ENCODE data around the gene MMP17.

MMP17 gene

DNA sequence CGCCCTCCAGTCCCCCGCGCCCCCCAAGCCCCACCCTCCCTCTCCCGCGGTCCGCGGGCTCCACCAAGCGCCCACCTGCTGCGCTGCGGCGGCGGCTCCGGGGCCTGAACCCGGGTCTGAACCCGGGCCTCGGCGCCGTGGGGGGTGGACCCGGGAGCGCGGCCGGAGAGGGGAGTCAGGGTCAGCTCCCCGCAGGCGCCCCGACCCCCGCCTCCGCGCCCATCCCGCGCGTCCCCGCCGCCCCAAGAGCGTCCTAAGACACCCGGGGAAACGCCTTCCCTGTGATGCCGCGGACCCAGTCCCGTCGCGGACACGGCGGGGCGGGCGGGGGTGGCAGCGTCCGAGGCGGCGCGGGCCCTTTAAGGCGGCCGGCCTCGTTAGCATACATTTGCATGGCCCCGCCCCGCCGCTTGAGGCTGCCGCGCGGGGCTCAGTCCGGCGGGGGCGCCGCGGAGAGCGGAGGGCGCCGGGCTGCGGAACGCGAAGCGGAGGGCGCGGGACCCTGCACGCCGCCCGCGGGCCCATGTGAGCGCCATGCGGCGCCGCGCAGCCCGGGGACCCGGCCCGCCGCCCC lies at the start of gene MMP17:
Gene MMP17, plus strand, starts transcription at position 433 of the 574 bp plus-strand sequence. Its CDS starts 102 bp downstream, at position 535.
- peak; percentile 25 for DNase-seq

DNA sequence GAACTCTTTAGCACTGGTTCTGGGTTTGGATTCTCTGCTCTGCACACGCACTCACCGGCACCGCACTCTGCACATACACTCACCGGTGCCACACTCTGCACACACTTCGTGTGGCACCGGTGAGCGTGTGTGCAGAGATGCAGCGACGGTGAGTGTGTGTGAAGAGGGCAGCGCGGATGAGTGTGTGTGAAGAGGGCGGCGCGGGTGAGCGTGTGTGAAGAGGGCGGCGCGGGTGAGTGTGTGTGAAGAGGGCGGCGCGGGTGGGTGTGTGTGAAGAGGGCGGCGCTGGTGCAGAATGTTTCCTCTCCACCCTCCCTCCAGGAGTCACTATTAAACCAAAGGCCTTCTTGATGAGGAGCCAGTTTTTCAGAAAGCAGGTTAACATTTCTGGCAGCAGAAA lies 49.2 kb upstream of the MMP17 start:
- DNase-seq, result no peak

DNA sequence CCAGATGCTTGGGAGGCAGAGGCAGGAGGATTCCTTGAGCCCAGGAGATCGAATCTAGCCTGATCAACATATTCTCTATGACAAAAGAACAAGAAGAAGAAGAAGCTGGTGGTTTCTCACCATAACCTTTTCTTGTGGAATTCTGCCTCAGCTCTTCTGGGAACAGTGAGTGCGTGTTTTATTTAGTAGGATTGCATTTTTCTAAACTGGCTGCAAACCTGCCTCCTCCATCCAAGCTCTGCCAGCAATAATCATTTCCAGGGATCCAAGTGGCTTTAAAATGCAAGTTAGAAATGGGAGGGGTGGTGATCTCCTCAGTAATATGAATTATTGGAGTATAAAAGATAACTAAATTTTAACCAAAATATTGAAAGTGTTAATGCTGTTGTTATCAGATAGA lies 46.1 kb upstream of the MMP17 start:
- DNase-seq, result no peak

DNA sequence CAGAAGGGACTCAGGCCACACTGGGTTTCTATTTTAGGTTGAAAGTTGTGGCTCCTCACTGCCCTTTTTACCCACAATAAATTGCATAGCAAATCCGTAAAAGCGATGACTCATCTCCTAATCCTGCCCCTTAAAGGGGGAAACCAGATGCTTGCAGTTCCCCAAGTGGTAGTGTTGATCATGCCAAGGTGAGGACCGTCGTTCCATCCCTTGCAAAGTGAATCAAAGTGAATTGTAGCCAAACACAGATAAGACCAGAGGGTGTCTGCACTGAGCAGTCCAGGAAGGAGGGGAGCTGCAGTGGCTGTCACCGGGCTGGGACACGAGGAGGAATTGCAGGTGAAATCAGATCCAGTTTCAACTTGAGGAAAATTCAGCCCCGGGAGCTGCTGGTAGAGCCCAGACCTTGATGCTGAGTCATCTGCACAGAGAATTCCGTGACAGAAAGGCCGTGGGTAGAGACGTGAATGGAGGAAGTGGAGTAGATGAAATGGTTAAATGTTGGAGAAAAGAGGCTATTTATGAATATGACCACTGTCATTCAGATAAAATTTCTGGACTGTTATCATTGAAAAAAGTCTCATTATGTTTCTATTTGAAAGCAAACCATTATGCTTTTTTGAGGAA lies 44.2 kb upstream of the MMP17 start:
- DNase-seq, result peak; percentile 92

DNA sequence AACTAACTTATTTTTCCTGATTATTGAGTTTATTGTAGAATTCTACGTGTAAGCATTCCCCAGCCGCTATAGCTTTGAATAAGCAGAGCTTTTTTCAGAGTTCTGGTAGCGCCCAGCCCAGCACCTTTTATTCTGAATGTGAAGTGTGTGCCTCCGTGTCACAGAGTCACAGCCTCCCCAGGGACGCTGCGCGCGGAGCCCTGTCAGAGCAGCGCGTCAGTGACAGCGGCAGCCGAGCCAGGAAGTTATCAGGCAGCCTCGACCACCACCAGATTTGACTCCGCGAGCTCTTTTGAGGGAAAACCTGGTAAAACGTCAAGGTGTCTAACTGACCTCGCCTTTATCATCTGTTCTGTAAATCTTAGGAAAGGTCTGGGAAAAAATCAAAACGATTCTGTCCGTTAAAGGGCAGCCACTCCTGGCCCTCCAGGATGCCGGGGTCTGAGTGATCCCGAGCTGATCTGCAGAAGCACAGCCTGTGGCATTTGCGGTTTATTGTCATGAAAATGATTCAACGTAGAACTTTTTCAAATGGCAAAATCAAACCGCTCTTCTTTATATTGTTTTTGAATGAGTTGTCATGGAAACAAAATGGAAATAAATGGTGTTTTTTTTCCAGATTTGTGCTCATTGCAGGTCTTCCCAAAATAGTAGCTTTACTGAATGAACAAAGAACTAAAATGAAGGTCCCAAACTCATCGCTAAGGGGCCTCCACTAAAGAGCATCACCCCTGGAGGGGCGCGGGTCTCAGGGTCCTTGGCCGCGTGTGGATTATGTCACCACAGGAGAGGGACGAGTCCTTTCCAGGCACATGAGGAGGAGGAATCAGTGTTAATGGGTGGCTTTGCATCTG lies 43.1 kb upstream of the MMP17 start:
- DNase-seq, result no peak

DNA sequence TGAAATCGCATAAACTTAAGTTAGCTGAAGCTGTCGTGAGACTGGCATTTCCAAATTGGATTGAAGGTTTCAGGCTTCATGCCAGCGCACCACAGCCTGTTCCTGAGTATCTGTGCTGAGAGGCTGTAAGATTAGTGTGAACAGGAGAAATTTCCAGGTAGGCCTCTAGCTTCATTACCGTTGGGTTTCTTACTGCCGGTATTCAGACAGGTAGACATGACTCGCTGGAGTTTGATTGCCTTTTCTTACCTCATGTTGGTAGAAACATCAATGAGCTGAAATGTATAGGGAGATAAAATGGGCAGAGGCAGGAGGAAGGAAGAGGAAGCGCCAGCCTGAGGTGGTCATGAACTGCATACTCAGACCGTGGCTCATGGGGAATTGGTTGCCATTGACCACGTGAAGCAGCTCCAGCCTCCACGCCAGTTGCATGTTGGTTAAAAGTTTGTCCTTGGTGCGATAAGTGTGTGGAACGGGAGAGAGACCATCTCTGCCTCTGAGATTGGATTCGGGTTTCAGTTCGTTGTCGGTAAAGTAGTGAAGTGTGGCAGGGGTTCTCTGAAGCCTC lies 42.3 kb upstream of the MMP17 start:
- DNase-seq, result no peak

DNA sequence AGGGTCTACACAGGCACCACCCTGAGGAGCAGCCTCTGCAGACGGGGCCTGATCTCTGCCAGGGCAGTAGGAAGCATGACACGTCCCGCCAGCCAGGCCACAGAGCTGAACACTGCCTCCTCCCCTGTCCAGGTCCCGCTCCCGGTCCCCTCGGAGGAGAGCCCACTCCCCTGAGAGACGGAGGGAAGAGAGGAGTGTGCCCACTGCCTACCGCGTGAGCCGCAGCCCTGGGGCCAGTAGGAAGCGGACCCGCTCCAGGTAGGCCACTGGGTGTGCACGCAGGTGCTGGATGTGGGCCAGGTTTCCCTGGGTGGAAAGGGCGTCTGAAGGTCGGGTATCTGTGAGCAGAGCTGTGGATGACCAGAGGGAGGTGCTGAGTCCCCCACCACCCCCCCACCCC lies 41.9 kb upstream of the MMP17 start:
- DNase-seq, result no peak

DNA sequence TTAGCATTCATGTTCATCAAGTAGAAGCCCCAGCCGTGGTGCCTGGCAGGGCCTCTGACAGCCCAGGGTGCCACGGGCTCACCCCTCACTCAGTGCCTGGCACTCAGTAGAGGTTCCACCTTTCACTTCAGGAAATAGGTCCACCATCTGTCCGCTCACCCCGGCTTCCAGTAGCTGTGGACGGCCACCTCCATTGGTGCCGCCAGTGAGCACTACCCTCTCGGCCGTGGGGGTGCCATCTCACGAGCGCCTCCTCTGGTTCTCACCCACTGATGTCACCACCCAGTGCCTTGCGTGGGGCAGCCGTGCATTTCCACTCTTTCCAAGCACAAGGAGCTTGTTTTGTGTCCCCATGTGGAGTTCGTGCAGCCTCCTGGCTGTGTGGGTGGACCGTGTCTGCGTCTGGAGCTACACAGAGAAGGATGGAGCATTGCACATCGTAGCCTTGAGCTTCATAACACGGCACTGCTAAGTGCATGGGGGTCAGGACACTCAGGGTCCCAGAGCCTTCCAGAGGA lies 41.0 kb upstream of the MMP17 start:
- no peak for DNase-seq

DNA sequence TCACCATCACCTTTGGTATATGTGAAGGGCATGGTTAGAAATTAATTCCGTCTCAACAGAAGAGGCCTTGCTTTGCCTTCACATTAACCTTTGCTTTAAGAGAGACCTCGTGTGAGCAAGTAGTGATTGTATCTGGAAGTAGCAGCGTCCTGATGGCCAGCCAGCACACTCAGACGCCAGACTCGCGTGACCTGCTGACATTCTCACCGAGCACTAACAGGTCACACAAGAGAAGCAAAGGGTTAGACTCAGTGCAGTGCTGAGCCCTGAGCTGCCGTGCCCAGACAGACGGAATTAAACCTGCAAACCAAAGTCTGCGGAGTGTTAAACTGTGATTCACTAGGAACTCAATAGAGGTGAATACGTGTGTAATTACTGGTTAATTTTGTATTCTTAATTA lies 40.1 kb upstream of the MMP17 start:
- DNase-seq, result no peak

DNA sequence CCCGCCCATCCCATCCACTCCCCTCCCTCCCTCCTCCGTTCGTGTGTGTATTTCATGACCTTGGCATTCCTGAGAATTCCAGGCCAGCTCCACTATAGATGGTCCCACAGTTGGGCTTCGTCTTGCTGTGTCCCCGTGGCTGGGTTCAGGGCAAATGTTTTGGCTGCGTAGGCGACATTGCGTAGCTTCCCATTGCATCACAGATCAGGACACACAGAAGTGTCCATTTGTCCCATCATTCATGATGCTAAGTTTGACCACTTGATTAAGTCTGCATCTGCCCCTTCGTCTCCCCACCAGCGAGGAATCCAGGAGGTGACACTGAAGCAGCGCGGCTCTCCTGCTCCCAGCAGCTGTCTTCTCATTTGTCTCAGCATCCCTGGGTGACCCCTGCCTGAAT lies 38.6 kb upstream of the MMP17 start:
- DNase-seq, result no peak

DNA sequence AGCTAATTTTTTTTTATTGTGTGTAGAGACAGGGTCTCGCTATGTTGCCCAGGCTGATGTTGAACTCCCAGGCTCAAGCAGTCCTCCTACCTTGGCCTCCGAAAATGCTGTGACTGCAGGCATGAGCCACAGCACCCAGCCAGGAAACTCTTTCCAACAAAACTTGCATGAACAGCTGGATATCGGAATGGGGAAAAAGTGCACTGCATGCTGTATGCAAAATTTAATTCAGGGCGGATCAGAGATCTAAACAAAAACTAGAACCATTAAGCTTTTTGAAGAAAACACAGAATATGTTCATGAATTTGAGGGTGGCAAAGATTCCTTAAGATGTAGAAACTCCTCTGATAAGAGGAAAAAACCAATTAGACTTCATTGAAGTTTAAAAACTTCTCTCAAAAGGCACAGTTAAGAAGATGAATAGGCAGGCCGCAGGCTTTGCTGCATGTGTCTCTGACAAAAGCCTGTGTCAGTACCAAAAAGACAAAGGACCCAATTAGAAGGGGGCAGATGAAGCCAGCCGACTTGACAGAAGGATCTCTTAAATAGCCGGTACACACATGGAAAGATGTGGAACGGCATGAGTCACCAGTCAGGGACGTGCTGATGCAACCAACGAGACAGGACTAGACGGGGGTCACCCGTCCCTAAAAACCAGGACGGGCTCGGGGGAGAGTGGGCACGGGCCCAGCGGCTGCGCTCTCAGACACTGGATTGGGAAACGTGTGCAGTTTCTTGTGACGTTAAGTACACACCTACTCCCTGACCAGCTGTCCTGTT lies 34.8 kb upstream of the MMP17 start:
- DNase-seq, result no peak

DNA sequence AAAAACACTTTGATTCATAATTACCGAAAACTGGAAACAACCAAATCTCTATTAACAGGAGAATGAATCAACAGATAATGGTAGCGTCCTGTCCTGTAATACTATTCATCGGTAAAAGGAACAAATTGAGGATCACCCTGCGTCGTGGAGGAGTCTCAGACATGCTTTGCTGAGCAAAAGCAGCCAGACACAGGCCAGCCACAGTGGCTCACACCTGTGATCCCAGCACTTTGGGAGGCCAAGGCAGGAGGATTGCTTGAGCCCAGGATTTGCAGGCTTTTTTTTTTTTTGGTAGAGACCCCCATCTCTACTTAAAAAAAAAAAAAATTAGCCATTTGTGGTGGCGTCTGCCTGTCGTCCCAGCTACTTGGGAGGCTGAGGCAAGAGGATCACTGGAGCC lies 34.1 kb upstream of the MMP17 start:
- no peak for DNase-seq

DNA sequence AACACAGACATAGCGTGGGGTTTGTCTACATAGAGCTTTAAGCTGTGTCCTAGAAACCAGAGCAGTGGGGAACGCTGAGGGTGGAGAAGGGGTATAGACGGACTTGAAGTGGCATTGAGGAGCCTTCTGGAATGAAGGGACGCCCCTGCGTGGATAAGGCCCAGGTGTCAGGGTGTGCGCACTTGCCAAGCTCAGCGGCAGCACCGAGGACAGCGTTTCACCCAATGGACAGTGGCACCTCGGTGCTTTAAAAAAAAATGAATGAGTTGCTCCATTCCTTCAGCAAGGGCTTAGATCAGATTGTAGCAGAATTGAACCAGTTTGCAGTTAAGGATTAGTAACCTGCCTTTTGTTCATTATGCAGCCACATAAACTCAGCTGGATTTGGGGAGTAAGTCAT lies 33.6 kb upstream of the MMP17 start:
- DNase-seq, result no peak

DNA sequence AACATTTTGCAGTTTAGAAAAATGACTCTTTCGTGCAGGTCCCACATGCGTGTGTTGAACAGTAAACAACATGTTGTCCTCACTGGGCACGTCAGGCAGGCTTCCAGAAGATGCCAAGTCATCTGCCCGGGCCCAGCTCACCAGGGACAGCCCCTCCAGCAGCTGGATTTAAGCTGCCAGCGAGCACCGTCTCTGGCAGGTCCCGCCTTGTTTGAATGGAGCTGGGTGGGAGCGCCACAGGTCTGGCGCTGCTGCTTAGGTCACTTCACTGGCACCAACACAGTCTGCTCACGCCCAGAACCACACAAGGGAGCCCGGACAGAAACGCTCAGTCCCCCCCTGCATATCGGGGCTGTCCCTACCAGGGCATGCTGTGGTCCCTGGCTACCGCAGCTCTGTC lies 33.1 kb upstream of the MMP17 start:
- no peak for DNase-seq

DNA sequence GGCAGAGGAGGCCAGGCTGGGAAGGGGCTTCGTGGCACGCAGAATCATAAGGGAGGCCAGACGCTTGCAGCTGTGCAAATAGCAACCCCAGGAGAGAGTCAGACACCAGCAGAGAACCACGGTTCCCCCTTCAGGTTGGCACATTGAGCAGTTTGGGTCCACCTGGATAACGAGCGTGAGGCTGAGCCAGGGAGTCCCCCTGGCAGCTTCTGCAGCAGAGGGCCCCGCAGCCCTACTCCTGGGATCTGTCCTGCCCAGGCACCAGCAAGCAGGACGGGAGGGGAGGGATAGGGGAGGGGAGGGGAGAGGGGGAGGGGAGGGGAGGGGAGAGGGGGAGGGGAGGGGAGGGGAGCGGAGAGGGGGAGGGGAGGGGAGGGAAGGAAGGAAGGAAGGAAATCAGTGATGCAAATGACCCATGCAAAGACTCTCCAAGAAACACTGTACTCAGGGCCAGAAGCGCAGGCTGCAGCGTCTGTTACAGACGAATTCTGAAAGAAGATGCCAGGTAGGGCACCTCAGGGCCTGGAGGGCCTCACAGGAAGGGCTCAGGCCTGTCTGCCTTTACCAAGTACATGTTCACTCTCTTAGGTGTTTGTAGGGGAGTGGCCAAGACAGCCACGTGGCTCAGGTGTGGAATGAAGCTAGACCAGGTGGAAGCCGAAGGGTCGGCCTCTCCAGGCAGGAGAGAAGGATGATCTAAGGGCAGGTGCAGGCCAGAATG lies 32.3 kb upstream of the MMP17 start:
- no peak for DNase-seq

DNA sequence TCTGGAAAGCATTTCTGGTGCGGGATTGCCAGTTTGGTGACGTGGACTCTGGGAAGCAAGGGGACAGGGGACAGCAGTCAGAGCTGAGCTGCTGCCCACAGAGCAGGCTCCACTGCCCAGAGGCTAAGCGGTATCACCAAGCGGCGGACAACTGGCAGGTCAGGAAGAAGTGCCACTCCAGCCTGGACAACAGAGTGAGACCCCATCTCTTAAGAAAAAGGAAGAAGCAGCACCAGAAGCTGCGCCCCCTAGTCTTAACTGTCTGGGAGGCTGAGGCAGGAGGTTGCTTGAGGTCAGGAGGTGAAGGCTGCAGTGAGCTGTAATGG lies 31.8 kb upstream of the MMP17 start:
- DNase-seq, result no peak

DNA sequence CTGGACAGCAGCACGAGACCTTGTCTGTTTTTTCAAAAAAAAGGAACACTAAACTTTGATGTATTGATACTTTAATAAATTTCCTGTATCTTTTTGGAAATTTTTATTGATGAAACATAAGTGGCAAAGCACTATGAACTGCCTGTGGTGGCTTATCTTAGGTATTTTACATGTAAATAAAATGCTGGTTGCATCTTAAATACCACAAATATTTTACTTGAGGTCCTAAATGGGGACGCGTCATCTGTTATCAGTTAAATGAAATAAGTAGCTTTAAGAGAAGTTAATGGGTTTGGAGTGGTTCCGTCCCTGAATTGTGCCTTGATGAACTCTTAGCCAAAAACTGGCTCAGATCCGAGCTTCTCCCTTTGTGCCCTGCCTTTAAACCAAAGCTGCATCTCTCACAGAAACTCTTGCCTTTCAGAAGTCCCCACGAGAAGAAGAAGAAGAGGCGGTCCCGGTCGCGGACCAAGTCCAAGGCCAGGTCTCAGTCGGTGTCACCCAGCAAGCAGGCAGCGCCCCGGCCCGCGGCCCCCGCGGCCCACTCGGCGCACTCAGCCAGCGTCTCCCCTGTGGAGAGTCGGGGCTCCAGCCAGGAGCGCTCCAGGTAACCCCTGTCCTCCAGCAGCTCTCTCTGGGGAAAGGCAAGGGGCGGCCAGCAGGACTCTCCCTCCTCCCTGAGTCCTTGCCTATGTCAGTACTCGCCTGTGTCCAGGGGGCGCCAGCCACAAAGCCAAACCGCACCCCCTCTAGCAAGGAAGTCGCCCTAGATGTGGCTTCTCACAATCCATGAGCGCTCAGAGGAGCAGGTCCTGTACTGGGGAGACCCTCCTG lies 31.2 kb upstream of the MMP17 start:
- DNase-seq, result no peak

DNA sequence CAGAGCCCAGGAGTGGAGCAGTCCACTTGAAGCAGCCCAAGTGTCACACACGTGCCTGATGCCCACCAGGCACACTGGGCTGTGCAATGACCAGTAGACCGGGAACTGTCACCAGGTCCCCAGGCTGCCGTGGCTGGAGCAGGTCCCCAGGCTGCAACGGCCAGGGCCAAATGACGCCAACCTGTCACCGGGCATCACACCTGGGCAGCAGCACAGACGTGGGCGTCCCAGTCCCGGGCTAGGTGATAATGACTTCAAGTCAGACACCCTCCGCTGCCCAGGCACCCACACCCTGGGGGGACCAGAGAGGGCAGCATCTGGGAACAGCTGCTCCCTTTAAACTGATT lies 30.6 kb upstream of the MMP17 start:
- DNase-seq, result no peak

DNA sequence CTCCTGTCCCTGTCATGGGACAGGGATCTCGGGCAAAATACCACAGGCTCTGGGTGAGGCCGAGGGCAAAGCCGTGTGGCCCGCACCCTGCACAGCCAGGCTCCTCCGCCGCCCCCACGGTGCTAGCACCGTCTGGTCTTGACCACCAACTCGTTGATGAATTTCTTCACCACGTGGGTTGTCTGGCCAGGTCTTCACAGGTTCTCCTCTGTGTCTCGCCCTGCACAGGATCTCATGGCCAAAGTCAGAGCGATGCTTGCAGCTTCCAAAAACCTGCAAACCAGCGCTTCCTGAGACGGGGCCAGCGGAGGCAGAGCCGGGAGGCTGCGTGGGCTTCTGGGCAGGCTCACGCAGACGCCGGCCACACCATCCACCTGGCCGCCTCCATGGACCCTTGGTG lies 29.0 kb upstream of the MMP17 start:
- no peak for DNase-seq

DNA sequence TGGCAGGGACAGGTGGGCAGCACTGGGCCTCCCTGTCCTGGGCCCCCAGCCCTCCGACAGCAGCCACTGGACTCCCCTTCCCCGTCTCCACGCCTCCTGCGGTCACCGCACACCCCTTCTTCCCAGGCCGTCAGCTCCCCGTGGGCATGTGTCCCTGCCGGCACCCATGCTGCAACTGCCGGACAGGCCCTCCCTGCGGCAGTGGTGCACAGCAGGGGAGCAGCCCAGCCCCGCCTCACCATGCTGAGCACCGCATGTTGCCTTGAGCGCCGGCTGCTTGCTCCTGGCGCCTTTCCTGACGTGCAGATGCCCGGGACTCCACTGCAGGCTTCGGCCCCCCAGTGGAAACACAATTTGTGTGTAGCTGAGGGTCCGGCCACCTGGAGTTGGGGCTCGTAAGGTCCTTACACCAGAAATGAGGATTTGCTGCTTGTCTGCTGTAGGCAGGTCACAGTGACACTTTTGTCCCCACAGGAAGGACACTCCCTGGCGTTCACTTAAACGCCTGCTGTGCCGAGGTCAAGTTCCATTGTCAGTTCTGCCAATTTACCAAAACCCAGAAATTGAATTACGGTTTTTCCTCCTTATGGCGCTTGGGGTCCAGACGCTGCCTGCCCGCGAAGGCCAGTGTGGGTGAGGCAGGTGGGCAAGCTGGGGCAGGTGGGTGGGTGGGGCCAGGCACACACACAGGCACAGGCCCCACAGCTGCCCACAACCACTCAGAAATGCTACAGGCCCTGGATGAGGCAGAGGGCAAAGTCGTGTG lies 28.2 kb upstream of the MMP17 start:
- no peak for DNase-seq

All from OCI-M1 (cell line).